H1 (cell line): ENCODE measurements around the gene PEX26. TPM values are rescaled to one million over a fixed set of nuclear protein-coding genes. Genes with fewer than 3 reads are reported as not detected.

ENCODE experiments used
- CBX8 ChIP-seq: fragments of 300-800, 300-1000 bp; sonication (generic); IDR thresholded peaks from 2 replicates; pipeline ENCODE4 v1.7.1; 2016; ENCODE audit warnings: low read depth, low read length, borderline replicate concordance
- RAD21 ChIP-seq, 2 experiments: IDR thresholded peaks in 1 of 2; conservative IDR thresholded peaks in 1 of 2; 2 replicates each; pipeline ENCODE4 v1.6.1; 2011; ENCODE audit warnings: low read depth in 2 of 2, low read length in 2 of 2, improper control_type of control experiment in 1 of 2, inconsistent platforms in 1 of 2, mild to moderate bottlenecking in 1 of 2, moderate library complexity in 1 of 2
- polyA plus RNA-seq, 7 experiments: library from polyadenylated mRNA; depleted of rRNA in 3 of 7; stranded (reverse) in 5 of 7; unstranded in 2 of 7; fragments of >200 nt in 5 of 7; fragments of 200-250 nt in 2 of 7; gene quantifications; 1 replicate in 5 of 7; 2 replicates in 1 of 7; 4 replicates in 1 of 7; pipeline versions ENCODE4 v1.2.1 to v1.2.3, GENCODE V29; 2011 to 2013; ENCODE audit warnings: missing spikeins in 2 of 7, mixed read lengths in 2 of 7
- total RNA-seq: library from RNA; stranded (reverse); fragmentation: NEBNext Ultra II Directional; extraction: Animal tissue kit (Norgen Biotek cat#: 25700); gene quantifications from 2 replicates; pipeline ENCODE4 v1.2.1, GENCODE V29; 2021

PEX26 gene
- total and polyA plus RNA-seq, 2 of the 8 experiments (the other 6 are each of a cell fraction or from before 2014, with no cell fraction given) = 33.1 to 49.0 TPM

DNA sequence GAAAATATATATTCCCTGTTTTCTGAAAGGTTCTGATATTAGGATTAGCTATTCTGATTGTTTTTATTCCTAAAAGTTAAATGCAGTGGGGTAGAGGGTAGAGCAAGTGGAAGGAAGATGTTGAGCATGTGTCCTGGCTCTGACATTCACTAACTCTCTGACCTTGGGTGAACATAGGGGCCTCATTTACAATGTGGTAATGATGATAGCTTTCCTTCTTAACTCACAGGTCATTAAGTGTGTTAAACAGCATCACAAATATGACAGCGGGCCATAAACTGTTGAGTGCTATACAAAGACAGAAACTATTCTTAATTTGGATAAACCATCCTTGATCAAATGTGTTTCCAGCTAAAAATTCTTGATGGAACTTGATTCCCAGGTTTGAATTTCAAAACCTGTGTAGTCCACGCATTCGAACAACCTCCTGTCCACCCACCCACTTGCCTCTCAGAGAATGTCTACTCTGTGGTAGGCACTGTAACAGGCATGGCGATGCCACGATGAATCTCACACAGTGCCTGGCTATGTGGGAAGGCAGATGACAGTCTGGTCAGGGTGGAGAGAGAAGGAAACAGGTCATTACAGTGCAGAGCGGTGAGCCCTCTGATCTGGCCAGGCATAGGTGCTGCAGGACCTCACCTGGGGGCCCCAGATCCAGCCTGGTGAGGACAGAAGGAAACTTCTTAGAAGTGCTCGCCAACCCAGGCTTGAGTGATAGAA is 19.3 kb upstream of the PEX26 start (continued):
- TF ChIP-seq RAD21 (IDR thresholded peaks at IDR 0.05 in 1 of 2, conservative IDR thresholded peaks at IDR 0.05 in 1 of 2; ENCODE audit: low read depth in 2 of 2, low read length in 2 of 2) (no peak), CBX8 (no peak)
